Progenitor cell of endocrine pancreas (in vitro differentiated cells): ENCODE measurements around the gene SPACA4. TPM values are rescaled to one million over a fixed set of nuclear protein-coding genes. Genes with fewer than 3 reads are reported as not detected.

Source experiments
- DNase-seq: peaks from one replicate; pipeline ENCODE4 v3.0.0; 2021; ENCODE audit warnings: low spot score; ENCODE audit not compliant: unreplicated experiment
- H3K27ac Mint-ChIP-seq: 2 replicates; pipeline ENCODE4 v1.8.0; 2021; ENCODE audit warnings: mild to moderate bottlenecking, moderate library complexity, mixed read lengths
- H3K27me3 Mint-ChIP-seq: 2 replicates; pipeline ENCODE4 v1.8.0; 2021; ENCODE audit warnings: mixed read lengths
- H3K36me3 Mint-ChIP-seq: 2 replicates; pipeline ENCODE4 v1.8.0; 2022; ENCODE audit warnings: mixed read lengths; ENCODE audit not compliant: insufficient read depth
- H3K4me1 Mint-ChIP-seq: 2 replicates; pipeline ENCODE4 v1.8.0; 2021; ENCODE audit warnings: low read depth, mixed read lengths
- H3K4me3 Mint-ChIP-seq: 2 replicates; pipeline ENCODE4 v1.8.0; 2021; ENCODE audit warnings: low read depth, mild to moderate bottlenecking, moderate library complexity, mixed read lengths
- H3K9me3 Mint-ChIP-seq: 2 replicates; pipeline ENCODE4 v1.8.0; 2021; ENCODE audit warnings: low read depth, mixed read lengths
- total RNA-seq: library from RNA; stranded (reverse); gene quantifications from 2 replicates; pipeline ENCODE4 v1.2.1, GENCODE V29; 2021
- TF ChIP-seq, protein P1 (sequence below): fragments of 200-600 bp; sonication (generic); IDR thresholded peaks from one replicate; pipeline ENCODE4 v1.5.0; 2021; ENCODE audit warnings: antibody characterized with exemption, mild to moderate bottlenecking; ENCODE audit not compliant: unreplicated experiment

SPACA4 gene
- total RNA-seq, 1 donor from 2014 or later = not detected

DNA sequence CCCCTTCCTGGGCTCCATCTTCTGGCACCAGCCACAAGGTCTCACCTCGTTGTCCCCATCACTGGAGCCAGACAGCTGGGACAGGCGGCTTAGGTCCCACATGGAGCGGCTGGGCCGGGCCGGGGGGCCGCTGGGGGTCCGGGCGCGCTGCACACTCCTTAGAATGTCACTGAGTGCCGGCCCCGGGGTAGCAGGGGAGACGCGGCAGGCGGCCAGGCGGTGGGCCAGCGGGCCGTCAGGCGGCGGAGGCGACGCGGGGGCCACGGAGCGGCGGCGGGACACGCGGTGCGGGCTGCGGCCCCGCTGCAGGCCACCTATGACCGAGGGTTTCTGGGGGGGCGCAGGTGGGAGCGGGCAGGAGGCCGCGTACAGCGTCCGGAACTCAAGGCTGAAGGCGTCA, 3.1 kb upstream of the SPACA4 start:
- TF ChIP-seq, protein P1, sequence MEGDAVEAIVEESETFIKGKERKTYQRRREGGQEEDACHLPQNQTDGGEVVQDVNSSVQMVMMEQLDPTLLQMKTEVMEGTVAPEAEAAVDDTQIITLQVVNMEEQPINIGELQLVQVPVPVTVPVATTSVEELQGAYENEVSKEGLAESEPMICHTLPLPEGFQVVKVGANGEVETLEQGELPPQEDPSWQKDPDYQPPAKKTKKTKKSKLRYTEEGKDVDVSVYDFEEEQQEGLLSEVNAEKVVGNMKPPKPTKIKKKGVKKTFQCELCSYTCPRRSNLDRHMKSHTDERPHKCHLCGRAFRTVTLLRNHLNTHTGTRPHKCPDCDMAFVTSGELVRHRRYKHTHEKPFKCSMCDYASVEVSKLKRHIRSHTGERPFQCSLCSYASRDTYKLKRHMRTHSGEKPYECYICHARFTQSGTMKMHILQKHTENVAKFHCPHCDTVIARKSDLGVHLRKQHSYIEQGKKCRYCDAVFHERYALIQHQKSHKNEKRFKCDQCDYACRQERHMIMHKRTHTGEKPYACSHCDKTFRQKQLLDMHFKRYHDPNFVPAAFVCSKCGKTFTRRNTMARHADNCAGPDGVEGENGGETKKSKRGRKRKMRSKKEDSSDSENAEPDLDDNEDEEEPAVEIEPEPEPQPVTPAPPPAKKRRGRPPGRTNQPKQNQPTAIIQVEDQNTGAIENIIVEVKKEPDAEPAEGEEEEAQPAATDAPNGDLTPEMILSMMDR = no peak
- Mint-ChIP-seq H3K27me3 (peaks cover 3% of the 10 kb centered on the region), H3K9me3 (no peaks in the 10 kb centered on the region)

DNA sequence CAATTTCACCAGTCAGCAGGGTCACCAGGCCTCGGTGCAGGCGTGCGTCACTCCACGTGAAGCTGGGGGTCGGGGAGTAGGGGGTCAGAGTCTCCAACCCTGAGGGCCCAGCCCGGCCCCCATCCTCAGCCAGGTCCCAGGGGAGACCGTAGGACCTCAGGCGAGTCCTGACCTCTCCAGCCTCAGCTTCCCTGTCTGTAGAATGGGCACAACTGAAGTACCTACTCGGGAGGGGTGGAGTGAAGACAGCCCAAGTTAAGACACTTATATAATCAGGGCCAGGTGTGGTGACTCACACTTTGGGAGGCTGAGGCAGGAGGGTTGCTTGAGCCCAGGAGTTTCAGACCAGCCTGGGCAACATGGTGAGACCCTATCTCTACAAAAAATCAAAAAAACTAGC, 2.7 kb upstream of the SPACA4 start:
- Mint-ChIP-seq H3K27me3 (no peaks in the 10 kb centered on the region), H3K4me1 (peaks cover 2% of the 10 kb centered on the region), H3K27ac (no peak overlapping the region), H3K9me3 (no peaks in the 10 kb centered on the region), H3K36me3 (no peaks in the 10 kb centered on the region), H3K4me3 (no peak overlapping the region)
- no peak for DNase-seq
- TF ChIP-seq, protein P1 = no peak

More for the DNA sequence above, 3.1 kb upstream of the SPACA4 start:
- no peaks in the 10 kb centered on the region for H3K36me3 Mint-ChIP-seq
- H3K27ac Mint-ChIP-seq = no peak overlapping the region
- no peak for DNase-seq
- H3K4me1 Mint-ChIP-seq = peaks cover 2% of the 10 kb centered on the region
- no peak overlapping the region for H3K4me3 Mint-ChIP-seq

DNA sequence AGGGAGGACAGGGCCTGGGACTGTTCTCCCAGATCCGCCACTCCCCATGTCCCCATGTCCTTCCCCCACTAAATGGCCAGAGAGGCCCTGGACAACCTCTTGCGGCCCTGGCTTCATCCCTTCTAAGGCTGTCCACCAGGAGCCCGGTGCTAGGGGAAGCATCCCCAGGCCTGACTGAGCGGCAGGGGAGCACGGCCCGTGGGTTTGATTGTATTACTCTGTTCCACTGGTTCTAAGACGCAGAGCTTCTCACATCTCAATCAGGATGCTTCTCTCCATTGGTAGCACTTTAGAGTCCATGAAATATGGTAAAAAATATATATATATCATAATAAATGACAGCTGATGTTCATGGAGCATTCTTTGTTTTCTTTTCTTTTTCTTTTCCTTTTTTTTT, 815 bp downstream of the SPACA4 start:
- H3K4me3 Mint-ChIP-seq = no peak overlapping the region
- no peaks in the 10 kb centered on the region for H3K36me3 Mint-ChIP-seq
- H3K27ac Mint-ChIP-seq = no peak overlapping the region
- no peak for DNase-seq
- no peaks in the 10 kb centered on the region for H3K9me3 Mint-ChIP-seq
- H3K27me3 Mint-ChIP-seq = no peaks in the 10 kb centered on the region
- TF ChIP-seq, protein P1 = no peak
- peaks cover 2% of the 10 kb centered on the region for H3K4me1 Mint-ChIP-seq

DNA sequence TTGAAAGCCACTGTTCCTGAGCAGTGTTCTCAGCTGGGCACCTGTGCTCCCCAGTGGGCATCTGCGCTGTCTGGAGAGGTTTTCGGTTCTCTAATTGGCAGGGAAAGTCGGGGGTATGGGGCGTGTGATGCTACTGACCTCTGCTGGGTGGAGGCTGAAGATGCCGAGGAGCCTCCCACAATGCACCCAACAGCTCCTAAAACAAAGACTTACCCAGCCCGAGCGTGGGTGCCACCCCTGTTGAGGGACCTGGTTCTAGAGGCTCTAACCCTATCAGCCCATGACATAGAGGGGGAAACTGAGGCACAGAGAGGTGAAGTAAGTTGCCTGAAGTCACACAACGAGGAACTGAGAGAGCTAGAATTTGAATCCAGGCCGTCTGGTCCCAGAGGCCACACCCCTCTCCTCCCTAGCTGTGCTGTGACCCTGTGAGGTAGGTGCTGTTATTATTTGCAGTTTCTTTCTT, 2.3 kb downstream of the SPACA4 start:
- Mint-ChIP-seq H3K36me3 (no peaks in the 10 kb centered on the region), H3K27ac (no peak overlapping the region), H3K4me3 (no peak overlapping the region), H3K9me3 (no peaks in the 10 kb centered on the region), H3K4me1 (peaks cover under 1% of the 10 kb centered on the region), H3K27me3 (no peaks in the 10 kb centered on the region)
- TF ChIP-seq, protein P1 = peak; percentile 43
- no peak for DNase-seq

DNA sequence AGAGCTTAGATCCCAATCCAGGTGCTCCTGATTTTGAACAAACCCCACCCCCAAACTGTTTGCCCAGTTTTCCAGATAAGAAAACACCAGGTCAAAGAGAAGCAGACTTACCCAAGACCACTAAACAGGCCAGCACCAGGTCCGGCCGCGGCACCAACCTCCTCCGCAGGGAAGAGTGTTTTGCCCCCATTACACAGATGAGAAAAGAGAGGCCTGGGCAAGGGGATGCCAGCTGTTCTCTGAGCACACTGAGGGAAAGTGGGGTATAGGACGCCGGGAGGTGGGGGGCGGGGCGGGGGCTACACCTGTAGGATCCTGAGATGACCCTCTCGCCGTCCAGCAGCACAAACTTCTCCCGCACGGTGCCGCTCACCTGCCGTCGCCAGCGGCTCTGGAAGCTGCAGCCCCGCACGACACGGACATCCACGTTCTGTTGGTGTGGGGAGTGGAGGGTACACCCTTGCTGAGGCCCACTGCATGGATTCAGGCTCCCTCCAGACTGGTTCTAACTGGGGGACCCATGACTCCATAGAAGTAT, 3.1 kb downstream of the SPACA4 start:
- H3K9me3 Mint-ChIP-seq = no peaks in the 10 kb centered on the region
- H3K27me3 Mint-ChIP-seq = no peaks in the 10 kb centered on the region
- no peak overlapping the region for H3K27ac Mint-ChIP-seq
- H3K36me3 Mint-ChIP-seq = no peaks in the 10 kb centered on the region
- TF ChIP-seq, protein P1 = no peak
- DNase-seq = no peak
- no peak overlapping the region for H3K4me3 Mint-ChIP-seq
- H3K4me1 Mint-ChIP-seq = peaks cover 5% of the 10 kb centered on the region
